Vagina (tissue), 2 donors: ENCODE measurements around the gene SPAM1.

Source experiments
- POLR2A ChIP-seq, 2 donors: fragments of 450-650 bp; IDR thresholded peaks; one replicate each; pipeline ENCODE4 v1.6.1; 2017; ENCODE audit warnings: antibody characterized with exemption in 2 of 2, mild to moderate bottlenecking in 2 of 2, moderate library complexity in 2 of 2
- POLR2AphosphoS5 ChIP-seq, 2 donors: sonication (generic); formaldehyde crosslinking; IDR thresholded peaks; one replicate each; pipeline ENCODE4 v1.9.0; 2017; ENCODE audit warnings: antibody characterized with exemption in 2 of 2, mild to moderate bottlenecking in 2 of 2, low read depth in 1 of 2; ENCODE audit not compliant: insufficient read depth in 1 of 2
- TF ChIP-seq, protein P1 (sequence below), 3 experiments: fragments of 450-650 bp in 2 of 3; fragments of 200-600 bp in 1 of 3; sonication (generic) in 1 of 3; IDR thresholded peaks; one replicate each; pipeline ENCODE4 v1.5.1; 2017 to 2019; ENCODE audit warnings: antibody characterized with exemption in 3 of 3, mild to moderate bottlenecking in 2 of 3, moderate library complexity in 2 of 3

GRCh38 chr7:124009321-124009720, 84.3 kb downstream of the SPAM1 start:
- TF ChIP-seq, protein P1, sequence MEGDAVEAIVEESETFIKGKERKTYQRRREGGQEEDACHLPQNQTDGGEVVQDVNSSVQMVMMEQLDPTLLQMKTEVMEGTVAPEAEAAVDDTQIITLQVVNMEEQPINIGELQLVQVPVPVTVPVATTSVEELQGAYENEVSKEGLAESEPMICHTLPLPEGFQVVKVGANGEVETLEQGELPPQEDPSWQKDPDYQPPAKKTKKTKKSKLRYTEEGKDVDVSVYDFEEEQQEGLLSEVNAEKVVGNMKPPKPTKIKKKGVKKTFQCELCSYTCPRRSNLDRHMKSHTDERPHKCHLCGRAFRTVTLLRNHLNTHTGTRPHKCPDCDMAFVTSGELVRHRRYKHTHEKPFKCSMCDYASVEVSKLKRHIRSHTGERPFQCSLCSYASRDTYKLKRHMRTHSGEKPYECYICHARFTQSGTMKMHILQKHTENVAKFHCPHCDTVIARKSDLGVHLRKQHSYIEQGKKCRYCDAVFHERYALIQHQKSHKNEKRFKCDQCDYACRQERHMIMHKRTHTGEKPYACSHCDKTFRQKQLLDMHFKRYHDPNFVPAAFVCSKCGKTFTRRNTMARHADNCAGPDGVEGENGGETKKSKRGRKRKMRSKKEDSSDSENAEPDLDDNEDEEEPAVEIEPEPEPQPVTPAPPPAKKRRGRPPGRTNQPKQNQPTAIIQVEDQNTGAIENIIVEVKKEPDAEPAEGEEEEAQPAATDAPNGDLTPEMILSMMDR (IDR thresholded peaks at IDR 0.05) = no peak
- no peak for TF ChIP-seq POLR2A (IDR thresholded peaks at IDR 0.05)
- no peak for TF ChIP-seq POLR2AphosphoS5 (IDR thresholded peaks at IDR 0.05; ENCODE audit: insufficient read depth in 1 of 2, low read depth in 1 of 2)
